Nucleus accumbens (tissue), 56 donors: ENCODE results near the gene IGFL1.
A peak's percentile ranks its signal among the peaks of the same experiment; 100 is the strongest.
"Not testable (repeated sequence)": the region's sequence is repeated elsewhere in the genome, so short reads cannot be mapped to it uniquely, and the experiment has no call there.

Source experiments
- DNase-seq, 56 donors: peaks; one replicate each; lab custom pipeline; 2025; lab: John Stamatoyannopoulos, UW

The IGFL1 gene

GRCh38 chr19:46201454-46202310 lies 27.9 kb upstream of the IGFL1 start:
- DNase-seq, result peak in 15 of 56 donors; percentile 4 to 71 (median 18)

- DNase-seq, result no peak
These were observed 27.1 kb upstream of the IGFL1 start for GRCh38 chr19:46202426-46202825.

- DNase-seq, result peak in 3 of 56 donors; percentile 2 to 12 (median 12)
These were observed 26.4 kb upstream of the IGFL1 start for GRCh38 chr19:46202872-46203860.

- no peak for DNase-seq
These were observed 25.5 kb upstream of the IGFL1 start for GRCh38 chr19:46204008-46204407.

GRCh38 chr19:46205183-46205984 lies 24.2 kb upstream of the IGFL1 start:
- DNase-seq, result no peak

GRCh38 chr19:46206176-46206575 lies 23.4 kb upstream of the IGFL1 start:
- DNase-seq, result no peak

- no peak for DNase-seq
These were observed 22.9 kb upstream of the IGFL1 start for GRCh38 chr19:46206682-46207081.

GRCh38 chr19:46207858-46208257 lies 21.7 kb upstream of the IGFL1 start:
- not testable (repeated sequence) for DNase-seq

GRCh38 chr19:46209051-46209450 lies 20.5 kb upstream of the IGFL1 start:
- DNase-seq, result no peak

- DNase-seq, result no peak
These were observed 20.1 kb upstream of the IGFL1 start for GRCh38 chr19:46209472-46209871.

- DNase-seq, result peak in 2 of 56 donors; percentile 7 to 16
These were observed 18.9 kb upstream of the IGFL1 start for GRCh38 chr19:46210669-46211068.

GRCh38 chr19:46211201-46211881 lies 18.2 kb upstream of the IGFL1 start:
- DNase-seq, result no peak

- not testable (repeated sequence) for DNase-seq
These were observed 16.9 kb upstream of the IGFL1 start for GRCh38 chr19:46212592-46212991.

GRCh38 chr19:46213156-46213555 lies 16.4 kb upstream of the IGFL1 start:
- no peak for DNase-seq

- DNase-seq, result no peak
These were observed 15.7 kb upstream of the IGFL1 start for GRCh38 chr19:46213806-46214205.

GRCh38 chr19:46216612-46217011 lies 12.9 kb upstream of the IGFL1 start:
- DNase-seq, result peak in 1 of 56 donors; percentile 7

- DNase-seq, result no peak
These were observed 12.1 kb upstream of the IGFL1 start for GRCh38 chr19:46217476-46217875.

GRCh38 chr19:46218160-46218559 lies 11.4 kb upstream of the IGFL1 start:
- DNase-seq, result no peak

GRCh38 chr19:46220038-46220615 lies 9.4 kb upstream of the IGFL1 start:
- DNase-seq, result no peak
